ENCODE data around the gene COG2.
A peak's percentile ranks its signal among the peaks of the same experiment; 100 is the strongest.
"Not testable (repeated sequence)": the region's sequence is repeated elsewhere in the genome, so short reads cannot be mapped to it uniquely, and the experiment has no call there.

Gene COG2

GRCh38 chr1:230642263-230642959, at the start of gene COG2:
Gene COG2 (plus strand): TSS chr1:230642481. CDS start chr1:230642607, 126 bp downstream.
- DNase-seq (ENCODE audit: low read depth): peak; percentile 95

GRCh38 chr1:230592848-230593414, 49.4 kb upstream of the COG2 start:
- no peak for DNase-seq (ENCODE audit: low read depth)

- DNase-seq (ENCODE audit: low read depth): no peak
Measured at GRCh38 chr1:230594214-230594773, 48.0 kb upstream of the COG2 start.

- no peak for DNase-seq (ENCODE audit: low read depth)
Measured at GRCh38 chr1:230595181-230595580, 47.1 kb upstream of the COG2 start.

GRCh38 chr1:230596306-230596705, 46.0 kb upstream of the COG2 start:
- DNase-seq (ENCODE audit: low read depth): no peak

- DNase-seq (ENCODE audit: low read depth): no peak
Measured at GRCh38 chr1:230598745-230599144, 43.5 kb upstream of the COG2 start.

- DNase-seq (ENCODE audit: low read depth): no peak
Measured at GRCh38 chr1:230599926-230600656, 42.2 kb upstream of the COG2 start.

- DNase-seq (ENCODE audit: low read depth): not testable (repeated sequence)
Measured at GRCh38 chr1:230600657-230601400, 41.5 kb upstream of the COG2 start.

- no peak for DNase-seq (ENCODE audit: low read depth)
Measured at GRCh38 chr1:230609208-230609607, 33.1 kb upstream of the COG2 start.

GRCh38 chr1:230610589-230610988, 31.7 kb upstream of the COG2 start:
- no peak for DNase-seq (ENCODE audit: low read depth)

GRCh38 chr1:230611128-230611877, 31.0 kb upstream of the COG2 start:
- DNase-seq (ENCODE audit: low read depth): no peak

- DNase-seq (ENCODE audit: low read depth): no peak
Measured at GRCh38 chr1:230611878-230612235, 30.4 kb upstream of the COG2 start.

- DNase-seq (ENCODE audit: low read depth): no peak
Measured at GRCh38 chr1:230612651-230613050, 29.6 kb upstream of the COG2 start.

GRCh38 chr1:230614121-230614520, 28.2 kb upstream of the COG2 start:
- no peak for DNase-seq (ENCODE audit: low read depth)

- no peak for DNase-seq (ENCODE audit: low read depth)
Measured at GRCh38 chr1:230618537-230618936, 23.7 kb upstream of the COG2 start.

- DNase-seq (ENCODE audit: low read depth): no peak
Measured at GRCh38 chr1:230620649-230621323, 21.5 kb upstream of the COG2 start.

- DNase-seq (ENCODE audit: low read depth): no peak
Measured at GRCh38 chr1:230621324-230622030, 20.8 kb upstream of the COG2 start.

GRCh38 chr1:230622151-230622550, 20.1 kb upstream of the COG2 start:
- no peak for DNase-seq (ENCODE audit: low read depth)

- no peak for DNase-seq (ENCODE audit: low read depth)
Measured at GRCh38 chr1:230624097-230624713, 18.1 kb upstream of the COG2 start.

- DNase-seq (ENCODE audit: low read depth): no peak
Measured at GRCh38 chr1:230626232-230626631, 16.0 kb upstream of the COG2 start.

All from iris pigment epithelial cell (primary cell).